Astrocyte (in vitro differentiated cells and primary cell): ENCODE measurements around the gene C5orf15. TPM values are rescaled to one million over a fixed set of nuclear protein-coding genes. Genes with fewer than 3 reads are reported as not detected.
A peak's percentile ranks its signal among the peaks of the same experiment; 100 is the strongest.

Source experiments
- DNase-seq: peaks from one replicate; pipeline ENCODE4 v3.0.0-alpha.2; 2010; ENCODE audit warnings: low read depth
- FAIRE-seq: peaks from 2 replicates; lab custom pipeline; 2011; peaks lifted over from hg19 to GRCh38; lab: Jason Lieb, UNC
- H2AFZ ChIP-seq: 2 replicates; pipeline ENCODE4 v1.6.0; 2012; ENCODE audit warnings: low read depth, low read length, inconsistent platforms
- H3K27ac ChIP-seq: 2 replicates; pipeline ENCODE4 v1.5.1; 2011; ENCODE audit warnings: low read depth, low read length, inconsistent platforms
- H3K27me3 ChIP-seq: 2 replicates; pipeline ENCODE4 v1.6.0; 2011; ENCODE audit warnings: low read length, inconsistent platforms; ENCODE audit not compliant: insufficient read depth
- H3K36me3 ChIP-seq: 2 replicates; pipeline ENCODE4 v1.5.1; 2011; ENCODE audit warnings: low read length, inconsistent platforms; ENCODE audit not compliant: insufficient read depth
- H3K4me1 ChIP-seq: 2 replicates; pipeline ENCODE4 v1.5.1; 2011; ENCODE audit warnings: low read length, inconsistent platforms; ENCODE audit not compliant: insufficient read depth
- H3K4me2 ChIP-seq: 2 replicates; pipeline ENCODE4 v1.6.0; 2012; ENCODE audit warnings: low read length, inconsistent platforms
- H3K4me3 ChIP-seq: 2 replicates; pipeline ENCODE4 v1.5.1; 2011; ENCODE audit warnings: low read depth, mild to moderate bottlenecking, low read length, inconsistent platforms; ENCODE audit not compliant: insufficient read depth
- H3K79me2 ChIP-seq: 2 replicates; pipeline ENCODE4 v1.6.0; 2012; ENCODE audit warnings: mild to moderate bottlenecking, low read length, inconsistent platforms; ENCODE audit not compliant: insufficient read depth
- H3K9ac ChIP-seq: 2 replicates; pipeline ENCODE4 v1.6.0; 2012; ENCODE audit warnings: mild to moderate bottlenecking, low read length, inconsistent platforms
- H3K9me3 ChIP-seq: 2 replicates; pipeline ENCODE4 v1.5.1; 2012; ENCODE audit warnings: low read depth, mild to moderate bottlenecking, low read length, inconsistent platforms; ENCODE audit not compliant: insufficient read depth
- H4K20me1 ChIP-seq: 2 replicates; pipeline ENCODE4 v1.6.0; 2012; ENCODE audit warnings: low read length, inconsistent platforms; ENCODE audit not compliant: insufficient read depth
- H3K27ac Mint-ChIP-seq: one replicate; pipeline ENCODE4 v1.8.0; 2021; ENCODE audit warnings: mild to moderate bottlenecking, mixed read lengths; ENCODE audit not compliant: unreplicated experiment
- H3K27me3 Mint-ChIP-seq: one replicate; pipeline ENCODE4 v1.8.0; 2021; ENCODE audit warnings: low read depth, mixed read lengths; ENCODE audit not compliant: unreplicated experiment
- H3K36me3 Mint-ChIP-seq: one replicate; pipeline ENCODE4 v1.8.0; 2021; ENCODE audit warnings: low read depth, mixed read lengths; ENCODE audit not compliant: unreplicated experiment
- H3K4me1 Mint-ChIP-seq: one replicate; pipeline ENCODE4 v1.8.0; 2021; ENCODE audit warnings: low read depth, mixed read lengths; ENCODE audit not compliant: unreplicated experiment
- H3K4me3 Mint-ChIP-seq: one replicate; pipeline ENCODE4 v1.8.0; 2021; ENCODE audit warnings: mild to moderate bottlenecking, moderate library complexity, mixed read lengths; ENCODE audit not compliant: unreplicated experiment
- H3K9me3 Mint-ChIP-seq: one replicate; pipeline ENCODE4 v1.8.0; 2021; ENCODE audit warnings: mild to moderate bottlenecking, mixed read lengths; ENCODE audit not compliant: unreplicated experiment
- EZH2 ChIP-seq: IDR thresholded peaks from 2 replicates; pipeline ENCODE4 v1.6.1; 2012; ENCODE audit warnings: mild to moderate bottlenecking, low read length, inconsistent platforms; ENCODE audit not compliant: insufficient read depth
- total RNA-seq: library from RNA; stranded (reverse); gene quantifications from 2 replicates; pipeline ENCODE4 v1.2.1, GENCODE V29; 2021
- TF ChIP-seq, protein P1 (sequence below): IDR thresholded peaks from 2 replicates; pipeline ENCODE4 v1.5.1; 2011; ENCODE audit warnings: low read depth, mild to moderate bottlenecking, inconsistent platforms, low read length, moderate library complexity; ENCODE audit not compliant: insufficient read depth

C5orf15 gene
- total RNA-seq, 1 donor from 2014 or later, result 88.8 TPM

GRCh38 chr5:133952729-133953567 is 15.5 kb downstream of the C5orf15 start:
- H4K20me1 ChIP-seq, result no peaks in the 10 kb centered on the region
- TF ChIP-seq, protein P1, sequence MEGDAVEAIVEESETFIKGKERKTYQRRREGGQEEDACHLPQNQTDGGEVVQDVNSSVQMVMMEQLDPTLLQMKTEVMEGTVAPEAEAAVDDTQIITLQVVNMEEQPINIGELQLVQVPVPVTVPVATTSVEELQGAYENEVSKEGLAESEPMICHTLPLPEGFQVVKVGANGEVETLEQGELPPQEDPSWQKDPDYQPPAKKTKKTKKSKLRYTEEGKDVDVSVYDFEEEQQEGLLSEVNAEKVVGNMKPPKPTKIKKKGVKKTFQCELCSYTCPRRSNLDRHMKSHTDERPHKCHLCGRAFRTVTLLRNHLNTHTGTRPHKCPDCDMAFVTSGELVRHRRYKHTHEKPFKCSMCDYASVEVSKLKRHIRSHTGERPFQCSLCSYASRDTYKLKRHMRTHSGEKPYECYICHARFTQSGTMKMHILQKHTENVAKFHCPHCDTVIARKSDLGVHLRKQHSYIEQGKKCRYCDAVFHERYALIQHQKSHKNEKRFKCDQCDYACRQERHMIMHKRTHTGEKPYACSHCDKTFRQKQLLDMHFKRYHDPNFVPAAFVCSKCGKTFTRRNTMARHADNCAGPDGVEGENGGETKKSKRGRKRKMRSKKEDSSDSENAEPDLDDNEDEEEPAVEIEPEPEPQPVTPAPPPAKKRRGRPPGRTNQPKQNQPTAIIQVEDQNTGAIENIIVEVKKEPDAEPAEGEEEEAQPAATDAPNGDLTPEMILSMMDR, result no peak
- TF ChIP-seq EZH2, result no peak
- no peaks in the 10 kb centered on the region for H3K27me3 Mint-ChIP-seq
- H3K9ac ChIP-seq, result peak overlapping the region; percentile 7
- H2AFZ ChIP-seq, result no peak overlapping the region
- peaks cover 11% of the 10 kb centered on the region for H3K4me1 Mint-ChIP-seq
- H3K4me1 ChIP-seq, result peaks cover 13% of the 10 kb centered on the region
- FAIRE-seq (peak; percentile 47), DNase-seq (peak; percentile 98)
- peaks cover 12% of the 10 kb centered on the region for H3K79me2 ChIP-seq
- H3K36me3 ChIP-seq, result peaks cover 14% of the 10 kb centered on the region
- peak overlapping the region; percentile 35 for H3K4me2 ChIP-seq
- no peak overlapping the region for H3K4me3 Mint-ChIP-seq
- H3K36me3 Mint-ChIP-seq, result peaks cover 7% of the 10 kb centered on the region
- H3K27me3 ChIP-seq, result no peaks in the 10 kb centered on the region
- peak overlapping the region; percentile 54 for H3K27ac ChIP-seq
- H3K27ac Mint-ChIP-seq, result peak overlapping the region; percentile 64
- no peak overlapping the region for H3K4me3 ChIP-seq
- no peaks in the 10 kb centered on the region for H3K9me3 Mint-ChIP-seq
- no peaks in the 10 kb centered on the region for H3K9me3 ChIP-seq

GRCh38 chr5:133950821-133951612 is 17.4 kb downstream of the C5orf15 start:
- no peak overlapping the region for H3K27ac ChIP-seq
- H3K27me3 ChIP-seq, result no peaks in the 10 kb centered on the region
- H3K4me2 ChIP-seq, result no peak overlapping the region
- no peak overlapping the region for H3K9ac ChIP-seq
- Mint-ChIP-seq H3K4me1 (peaks cover 11% of the 10 kb centered on the region), H3K9me3 (no peaks in the 10 kb centered on the region), H3K27me3 (no peaks in the 10 kb centered on the region), H3K4me3 (no peak overlapping the region), H3K36me3 (peaks cover 8% of the 10 kb centered on the region), H3K27ac (no peak overlapping the region)
- no peak overlapping the region for H3K4me3 ChIP-seq
- FAIRE-seq, result no peak
- H3K4me1 ChIP-seq, result peaks cover 16% of the 10 kb centered on the region
- H3K36me3 ChIP-seq, result peaks cover 6% of the 10 kb centered on the region
- H4K20me1 ChIP-seq, result no peaks in the 10 kb centered on the region
- H2AFZ ChIP-seq, result no peak overlapping the region
- no peaks in the 10 kb centered on the region for H3K79me2 ChIP-seq
- TF ChIP-seq, protein P1, result no peak
- no peak for TF ChIP-seq EZH2
- DNase-seq, result peak; percentile 40
- no peaks in the 10 kb centered on the region for H3K9me3 ChIP-seq
